Activated T-cell treated with anti-CD3 and anti-CD28 coated beads, Interleukin-2, amount 50 U/mL, for 4 hours (primary cell): ENCODE data around the gene CGRRF1. TPM values are rescaled to one million over a fixed set of nuclear protein-coding genes. Genes with fewer than 3 reads are reported as not detected.
A peak's percentile ranks its signal among the peaks of the same experiment; 100 is the strongest.

ENCODE experiments used
- ATAC-seq, 2 donors: fragments of 200-7000 bp; cut with Tn5 transposase; one replicate each; pipeline ENCODE4 v1.10.0; 2021
- DNase-seq: peaks from one replicate; pipeline ENCODE4 v3.0.0-alpha.2; 2020
- H3K27me3 Mint-ChIP-seq: one replicate; pipeline ENCODE4 v1.8.0; 2021; ENCODE audit warnings: low read depth, mixed read lengths
- H3K36me3 Mint-ChIP-seq: one replicate; pipeline ENCODE4 v1.8.0; 2022; ENCODE audit warnings: mixed read lengths; ENCODE audit not compliant: insufficient read depth
- H3K4me1 Mint-ChIP-seq: one replicate; pipeline ENCODE4 v1.8.0; 2021; ENCODE audit warnings: low read depth, mixed read lengths
- H3K4me3 Mint-ChIP-seq: one replicate; pipeline ENCODE4 v1.8.0; 2021; ENCODE audit warnings: mild to moderate bottlenecking, moderate library complexity, mixed read lengths
- H3K9me3 Mint-ChIP-seq: one replicate; pipeline ENCODE4 v1.8.0; 2021; ENCODE audit warnings: mixed read lengths
- total RNA-seq, 3 donors: library from RNA; stranded (reverse); gene quantifications; one replicate each; pipeline ENCODE4 v1.2.1, GENCODE V29; 2021

Gene CGRRF1
- total RNA-seq, 3 donors from 2014 or later, result 9.4 to 11.8 (median 9.9) TPM

DNA sequence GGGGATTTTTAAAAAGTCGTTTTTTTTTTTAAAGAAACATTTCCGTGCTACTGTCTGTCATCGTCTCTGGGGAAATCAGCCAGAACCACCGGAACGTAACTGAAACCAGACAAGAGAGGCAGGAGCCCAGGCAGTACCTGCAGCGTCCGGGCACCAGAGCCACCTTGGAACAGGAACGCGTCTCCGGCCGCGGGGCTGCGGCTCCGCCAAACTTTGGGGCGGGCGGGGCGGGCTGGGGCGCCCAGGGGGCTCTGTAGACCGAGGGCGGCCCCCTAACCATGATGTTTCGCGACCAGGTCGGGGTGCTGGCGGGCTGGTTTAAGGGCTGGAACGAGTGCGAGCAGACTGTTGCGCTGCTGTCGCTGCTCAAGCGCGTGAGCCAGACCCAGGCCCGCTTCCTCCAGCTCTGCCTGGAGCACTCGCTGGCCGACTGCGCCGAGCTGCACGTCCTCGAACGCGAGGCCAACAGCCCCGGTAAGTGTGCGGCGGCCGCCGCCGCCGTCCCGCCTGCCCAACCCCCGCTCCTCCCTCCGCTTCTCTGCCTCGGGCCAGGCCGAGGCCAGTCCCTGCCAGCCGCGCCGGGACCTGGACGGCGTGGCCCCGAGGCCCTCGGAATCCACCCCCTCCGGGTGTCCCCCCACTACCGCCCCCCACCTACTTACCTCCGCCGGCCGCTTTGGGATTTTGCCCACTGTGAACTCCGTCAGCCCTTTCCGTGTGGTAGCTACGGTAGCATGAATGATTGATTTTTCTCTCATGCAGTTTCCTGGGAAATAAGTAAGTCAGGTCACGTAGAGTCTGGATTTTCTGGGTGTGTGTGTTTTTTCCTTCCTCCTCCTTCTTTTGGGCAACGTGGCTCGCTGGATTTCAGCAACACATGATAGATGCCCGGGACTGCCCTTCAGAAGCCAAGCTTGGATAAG is 58.2 kb downstream of the CGRRF1 start:
- DNase-seq (peak; percentile 33), ATAC-seq (peak; percentile 16 to 31)
- Mint-ChIP-seq H3K9me3 (peaks cover 8% of the 10 kb centered on the region), H3K27me3 (peaks cover 12% of the 10 kb centered on the region), H3K4me3 (peak overlapping the region; percentile 92), H3K36me3 (peaks cover 7% of the 10 kb centered on the region), H3K4me1 (peaks cover 15% of the 10 kb centered on the region)

DNA sequence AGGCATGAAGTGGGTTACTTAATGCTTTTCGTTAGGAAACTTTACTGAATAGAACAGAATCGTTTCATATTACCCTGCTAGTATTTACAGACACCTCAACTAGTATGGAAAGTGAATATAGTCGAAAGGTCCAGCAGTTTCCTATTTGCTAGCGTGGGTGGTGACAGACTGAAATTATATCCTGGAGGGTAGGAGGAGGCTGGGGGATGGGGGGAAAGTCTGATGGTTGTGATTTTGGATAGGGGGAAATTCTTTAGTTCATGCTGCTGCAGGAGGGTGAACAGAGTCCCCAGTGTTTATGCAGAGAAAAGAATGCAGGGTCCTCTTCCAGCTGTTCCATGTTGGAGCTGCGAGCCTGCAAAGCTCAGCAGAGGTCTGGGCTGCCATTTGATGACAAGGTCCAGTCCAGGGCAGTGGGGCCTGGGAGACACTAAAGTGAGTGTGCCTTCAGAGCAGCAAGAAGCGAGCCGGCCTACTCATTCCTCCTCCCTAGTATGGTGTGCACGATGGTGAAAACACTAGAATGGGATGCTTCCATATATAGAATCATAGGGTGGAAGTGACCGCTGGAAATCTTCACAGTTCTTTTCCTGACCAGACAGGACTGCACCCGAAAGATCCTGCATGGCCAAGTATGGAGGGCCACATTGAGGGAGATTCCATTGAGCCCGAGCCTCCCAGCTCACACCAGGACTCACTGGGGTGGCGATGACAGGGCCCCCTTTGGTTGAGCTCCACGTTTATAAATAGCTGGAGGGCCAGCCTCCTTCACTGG is 59.3 kb downstream of the CGRRF1 start:
- H3K27me3 Mint-ChIP-seq, result peaks cover 12% of the 10 kb centered on the region
- DNase-seq (no peak), ATAC-seq (no peak)
- H3K36me3 Mint-ChIP-seq, result peaks cover 16% of the 10 kb centered on the region
- peaks cover 15% of the 10 kb centered on the region for H3K4me1 Mint-ChIP-seq
- H3K4me3 Mint-ChIP-seq, result peak overlapping the region; percentile 24
- peaks cover 16% of the 10 kb centered on the region for H3K9me3 Mint-ChIP-seq

DNA sequence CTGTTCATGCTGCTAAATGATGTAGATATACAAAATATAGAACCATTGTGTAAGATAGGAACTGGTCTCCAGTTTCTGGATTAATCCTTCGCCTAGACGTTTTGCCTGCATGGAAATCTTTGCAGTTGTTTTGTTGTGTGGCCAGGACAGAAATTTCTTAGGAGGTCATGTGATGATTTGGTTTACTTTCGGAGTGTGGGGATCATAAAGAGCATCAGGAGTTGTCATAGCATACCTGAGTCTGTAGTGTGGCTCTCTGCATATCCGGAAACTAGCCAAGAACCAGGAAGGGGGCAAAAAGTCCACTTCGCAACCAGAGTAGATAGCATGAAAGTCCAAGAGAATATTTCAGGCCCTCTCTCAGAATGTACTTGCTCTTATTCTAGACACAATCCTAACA is 60.3 kb downstream of the CGRRF1 start:
- ATAC-seq, result no peak
- H3K4me3 Mint-ChIP-seq, result no peak overlapping the region
- H3K27me3 Mint-ChIP-seq, result peaks cover 16% of the 10 kb centered on the region
- H3K4me1 Mint-ChIP-seq, result peaks cover 10% of the 10 kb centered on the region
- H3K36me3 Mint-ChIP-seq, result peaks cover 19% of the 10 kb centered on the region
- no peak for DNase-seq
- H3K9me3 Mint-ChIP-seq, result peaks cover 19% of the 10 kb centered on the region

DNA sequence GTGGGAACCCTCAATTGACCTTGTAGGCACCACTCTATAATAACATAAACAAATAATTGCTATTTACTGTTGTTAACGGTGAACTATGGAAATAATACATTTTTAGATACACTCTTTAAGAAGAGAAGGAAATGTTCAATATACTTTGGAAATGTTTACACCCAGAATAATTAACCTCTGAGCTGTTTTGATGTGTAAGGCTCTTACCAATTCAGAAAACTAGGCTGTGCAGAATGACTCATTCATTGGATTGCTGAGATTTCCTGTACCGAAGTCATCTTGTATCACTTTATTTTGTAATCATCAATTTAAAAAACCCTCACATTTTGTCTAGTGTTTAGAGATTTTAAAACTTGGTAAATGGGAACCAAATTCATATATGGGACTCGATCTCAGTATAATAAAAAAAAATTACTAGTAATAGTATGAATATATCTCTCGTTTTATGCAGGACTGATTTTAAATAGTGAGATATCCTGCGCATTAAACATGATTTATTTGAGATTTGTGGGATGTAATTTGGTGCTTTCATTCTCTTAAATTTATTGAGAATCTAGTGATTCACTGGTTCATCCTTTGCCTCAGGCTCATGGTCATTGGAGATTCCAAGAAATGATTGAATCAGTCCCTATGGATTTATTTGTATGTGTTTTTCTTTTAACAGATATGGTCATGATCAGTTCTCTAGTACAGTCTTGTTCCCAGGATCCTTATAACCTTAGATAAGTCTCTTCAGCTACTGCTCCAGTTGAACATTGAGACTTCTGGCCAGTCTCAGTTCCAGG is 61.1 kb downstream of the CGRRF1 start:
- Mint-ChIP-seq H3K4me1 (peaks cover 10% of the 10 kb centered on the region), H3K9me3 (peaks cover 19% of the 10 kb centered on the region), H3K27me3 (peaks cover 16% of the 10 kb centered on the region), H3K36me3 (peaks cover 19% of the 10 kb centered on the region), H3K4me3 (no peak overlapping the region)
- ATAC-seq, result no peak
- no peak for DNase-seq

DNA sequence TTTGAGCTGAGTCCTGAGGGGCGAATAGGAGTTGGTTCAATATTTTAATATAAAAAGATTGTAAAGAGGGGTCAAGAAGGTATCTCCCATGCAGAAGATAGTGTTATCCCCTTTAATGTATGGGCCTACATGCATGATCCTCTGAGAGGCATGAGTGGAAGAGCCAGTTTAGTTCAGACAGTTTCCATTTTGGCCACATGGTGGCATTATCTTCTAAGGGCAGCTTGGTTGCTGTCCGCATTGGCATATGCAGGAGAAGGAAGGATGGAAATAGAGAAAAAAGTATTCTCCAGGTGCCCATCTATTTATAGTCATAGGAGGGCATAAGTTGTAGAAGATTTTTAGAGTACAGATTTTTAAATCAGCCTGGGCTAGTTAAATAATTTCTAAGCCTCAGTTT is 62.6 kb downstream of the CGRRF1 start:
- Mint-ChIP-seq H3K4me3 (no peak overlapping the region), H3K36me3 (peaks cover 19% of the 10 kb centered on the region), H3K9me3 (peaks cover 19% of the 10 kb centered on the region), H3K27me3 (peaks cover 16% of the 10 kb centered on the region), H3K4me1 (peaks cover 10% of the 10 kb centered on the region)
- DNase-seq (no peak), ATAC-seq (no peak)

DNA sequence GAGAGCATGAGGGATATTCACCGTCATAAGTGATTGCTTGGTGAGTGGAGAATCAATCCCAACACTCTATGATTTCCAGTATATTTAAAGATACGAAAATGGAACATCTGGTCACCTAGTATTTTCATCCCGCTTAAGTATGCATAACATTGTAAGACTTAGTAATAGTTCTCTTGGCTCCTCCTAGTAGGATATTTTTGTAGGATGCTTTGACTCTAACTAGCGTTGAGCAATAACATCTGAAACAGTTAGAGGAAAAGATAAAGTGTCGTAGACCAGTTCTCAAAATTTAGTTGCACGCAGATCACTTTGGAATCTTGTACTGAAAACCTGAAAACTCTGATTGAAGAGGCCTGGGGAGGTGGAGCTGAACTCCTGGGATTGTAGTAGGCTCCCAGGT is 64.8 kb downstream of the CGRRF1 start:
- H3K27me3 Mint-ChIP-seq, result peaks cover 10% of the 10 kb centered on the region
- no peak overlapping the region for H3K4me3 Mint-ChIP-seq
- no peaks in the 10 kb centered on the region for H3K4me1 Mint-ChIP-seq
- H3K9me3 Mint-ChIP-seq, result peaks cover 19% of the 10 kb centered on the region
- ATAC-seq (no peak), DNase-seq (no peak)
- H3K36me3 Mint-ChIP-seq, result peaks cover 19% of the 10 kb centered on the region

DNA sequence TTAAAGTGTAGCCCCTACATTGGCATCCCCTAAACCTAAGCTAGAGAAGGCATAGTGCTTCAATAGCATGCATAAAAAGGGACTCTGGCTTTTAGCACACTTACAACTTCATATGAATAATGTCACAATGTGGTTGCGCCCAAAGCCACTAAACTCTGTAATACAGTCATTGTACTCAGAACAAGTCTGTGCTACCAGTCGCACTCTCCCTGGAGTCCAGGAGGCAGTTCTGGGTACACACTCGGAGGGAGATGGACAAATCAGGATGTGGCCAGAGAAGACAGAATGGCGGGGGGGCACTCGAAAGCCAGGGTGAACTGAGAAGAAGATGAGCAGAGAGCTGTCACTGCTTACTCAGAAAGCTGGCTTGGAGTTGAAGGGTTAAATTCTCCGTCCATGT is 67.8 kb downstream of the CGRRF1 start:
- peaks cover 12% of the 10 kb centered on the region for H3K36me3 Mint-ChIP-seq
- H3K9me3 Mint-ChIP-seq, result peaks cover 13% of the 10 kb centered on the region
- DNase-seq (no peak), ATAC-seq (no peak)
- no peaks in the 10 kb centered on the region for H3K4me1 Mint-ChIP-seq
- H3K27me3 Mint-ChIP-seq, result peaks cover 4% of the 10 kb centered on the region
- H3K4me3 Mint-ChIP-seq, result no peak overlapping the region

DNA sequence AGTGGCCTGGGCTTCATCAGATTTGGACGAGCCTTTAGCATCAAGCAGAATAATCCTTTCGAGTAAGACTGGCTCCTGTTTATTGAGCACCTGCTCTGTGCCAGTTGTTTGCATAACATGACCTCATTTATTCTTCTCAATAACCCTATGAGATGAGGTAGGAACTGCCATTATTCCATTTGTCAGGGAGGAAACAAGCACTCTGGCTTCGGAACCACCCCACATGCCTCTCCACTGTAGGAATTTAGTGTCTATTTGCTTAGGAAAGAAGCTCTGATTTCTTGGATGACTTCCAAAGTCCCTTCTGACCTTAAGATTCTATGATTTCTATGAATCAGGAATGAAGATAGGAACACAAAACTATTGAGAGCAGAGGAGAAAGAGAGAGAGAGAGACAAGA is 68.3 kb downstream of the CGRRF1 start:
- DNase-seq, result no peak
- peaks cover 4% of the 10 kb centered on the region for H3K27me3 Mint-ChIP-seq
- peaks cover 11% of the 10 kb centered on the region for H3K9me3 Mint-ChIP-seq
- ATAC-seq, result no peak
- no peaks in the 10 kb centered on the region for H3K4me1 Mint-ChIP-seq
- H3K36me3 Mint-ChIP-seq, result peaks cover 12% of the 10 kb centered on the region
- H3K4me3 Mint-ChIP-seq, result no peak overlapping the region

DNA sequence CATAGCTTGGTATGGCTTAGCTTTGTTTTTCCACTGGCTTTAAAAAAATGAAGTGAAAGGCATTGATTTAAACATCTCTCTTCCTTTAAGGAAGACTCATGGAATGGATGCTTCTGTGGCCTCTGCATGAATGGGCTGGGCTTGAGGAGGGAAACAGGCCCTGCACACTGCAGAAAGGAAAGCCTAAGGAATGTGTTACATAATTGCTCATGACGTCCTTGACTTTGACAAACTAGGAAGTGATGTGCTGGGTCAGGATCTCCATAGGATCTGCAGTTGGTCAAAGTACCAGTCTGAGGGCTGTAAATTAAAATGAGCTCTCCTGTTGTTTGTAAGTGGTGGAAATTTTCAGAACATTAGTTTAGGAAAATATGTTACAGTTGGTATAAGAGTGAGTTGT is 69.9 kb downstream of the CGRRF1 start:
- Mint-ChIP-seq H3K4me1 (no peaks in the 10 kb centered on the region), H3K9me3 (peaks cover 2% of the 10 kb centered on the region), H3K27me3 (peaks cover 2% of the 10 kb centered on the region), H3K36me3 (no peaks in the 10 kb centered on the region), H3K4me3 (no peak overlapping the region)
- no peak for ATAC-seq
- DNase-seq, result no peak

DNA sequence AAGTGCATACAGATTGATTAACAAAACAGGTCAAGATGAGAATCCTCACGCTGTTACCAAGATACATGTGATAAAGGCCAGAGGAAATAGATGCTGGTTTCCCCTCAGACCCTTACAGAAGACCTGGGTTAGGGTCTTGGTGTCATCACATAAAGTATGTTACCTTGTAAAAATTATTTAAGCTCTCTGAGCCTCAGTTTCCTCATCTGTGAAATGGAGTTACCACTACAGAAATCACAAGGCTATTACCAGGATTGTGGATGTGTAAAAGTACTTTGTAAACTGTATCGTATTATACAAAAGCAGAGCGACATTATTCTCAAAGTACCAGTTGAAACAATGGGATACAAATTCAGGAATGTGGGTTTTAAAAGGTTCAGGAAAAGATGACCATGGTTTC is 71.2 kb downstream of the CGRRF1 start:
- Mint-ChIP-seq H3K4me1 (no peaks in the 10 kb centered on the region), H3K9me3 (no peaks in the 10 kb centered on the region), H3K4me3 (no peak overlapping the region), H3K27me3 (no peaks in the 10 kb centered on the region), H3K36me3 (no peaks in the 10 kb centered on the region)
- DNase-seq (no peak), ATAC-seq (no peak)

DNA sequence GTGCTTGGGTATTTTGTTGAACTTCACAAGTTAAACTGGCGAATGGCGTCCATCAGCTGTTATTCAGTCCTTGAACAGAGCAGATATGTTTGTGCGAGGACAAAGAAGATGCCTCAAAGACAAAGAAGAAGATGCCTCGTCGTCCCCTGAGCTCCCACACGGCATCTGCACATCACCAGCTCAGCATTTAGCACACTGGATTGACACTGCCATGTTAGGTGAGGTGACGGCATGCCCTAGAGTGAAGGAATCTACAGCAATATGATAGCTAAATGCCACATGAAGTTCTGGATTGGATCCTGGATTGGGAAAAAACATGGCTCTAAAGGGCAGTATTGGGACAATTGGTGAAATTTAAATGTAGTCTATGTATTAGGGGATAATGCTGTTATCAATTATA is 72.6 kb downstream of the CGRRF1 start:
- ATAC-seq (no peak), DNase-seq (no peak)
- H3K4me3 Mint-ChIP-seq, result no peak overlapping the region
- no peaks in the 10 kb centered on the region for H3K36me3 Mint-ChIP-seq
- H3K4me1 Mint-ChIP-seq, result no peaks in the 10 kb centered on the region
- peaks cover 2% of the 10 kb centered on the region for H3K27me3 Mint-ChIP-seq
- H3K9me3 Mint-ChIP-seq, result no peaks in the 10 kb centered on the region

DNA sequence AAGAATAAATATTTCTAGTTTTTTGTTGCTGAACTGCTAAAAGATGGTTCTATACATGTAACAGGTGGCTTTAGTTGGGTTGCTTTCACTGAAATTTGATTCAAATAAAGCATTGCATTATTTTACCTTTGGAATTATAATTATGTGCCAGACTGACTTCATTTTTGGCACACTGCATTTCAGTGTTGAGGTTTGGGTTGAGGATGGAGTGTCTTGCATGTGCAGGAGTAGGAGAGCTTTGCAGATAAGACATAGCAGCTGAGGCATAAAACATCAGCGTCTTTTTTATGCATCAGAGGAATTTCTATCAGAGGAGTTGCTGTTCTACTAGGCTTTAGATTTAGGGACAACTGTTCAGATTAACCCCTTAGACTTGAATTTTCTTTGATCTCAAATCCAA is 74.4 kb downstream of the CGRRF1 start:
- H3K4me1 Mint-ChIP-seq, result no peaks in the 10 kb centered on the region
- no peaks in the 10 kb centered on the region for H3K9me3 Mint-ChIP-seq
- ATAC-seq, result no peak
- no peak for DNase-seq
- no peaks in the 10 kb centered on the region for H3K36me3 Mint-ChIP-seq
- H3K27me3 Mint-ChIP-seq, result peaks cover 3% of the 10 kb centered on the region
- no peak overlapping the region for H3K4me3 Mint-ChIP-seq

DNA sequence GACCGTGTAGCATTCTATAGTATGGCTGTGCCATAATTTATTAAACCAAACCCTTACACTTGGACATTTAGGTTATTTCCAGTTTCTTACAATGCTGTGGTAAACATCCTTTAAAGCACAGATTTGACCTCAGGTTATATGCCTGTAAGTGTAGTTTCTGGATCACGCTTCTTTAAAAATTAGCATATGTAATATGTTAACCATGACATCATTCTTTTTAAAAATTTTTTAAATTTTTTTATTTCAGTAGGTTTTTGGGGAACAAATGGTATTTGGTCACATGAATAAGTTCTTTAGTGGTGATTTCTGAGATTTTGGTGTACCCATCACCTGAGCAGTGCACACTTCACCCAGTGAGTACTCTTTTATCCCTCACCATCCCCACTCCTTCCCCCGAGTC is 75.5 kb downstream of the CGRRF1 start:
- ATAC-seq (no peak), DNase-seq (no peak)
- peaks cover 2% of the 10 kb centered on the region for H3K4me1 Mint-ChIP-seq
- H3K9me3 Mint-ChIP-seq, result no peaks in the 10 kb centered on the region
- no peak overlapping the region for H3K4me3 Mint-ChIP-seq
- no peaks in the 10 kb centered on the region for H3K36me3 Mint-ChIP-seq
- H3K27me3 Mint-ChIP-seq, result peaks cover 7% of the 10 kb centered on the region
